NCI-H1105 treated with DMSO at 0.1 percent for 48 hours (cell line): Measurements from ENCODE around the gene RSU1.

ENCODE experiments used
- DNase-seq: peaks from one replicate; lab custom pipeline; 2025; lab: John Stamatoyannopoulos, UW

The RSU1 gene

DNA sequence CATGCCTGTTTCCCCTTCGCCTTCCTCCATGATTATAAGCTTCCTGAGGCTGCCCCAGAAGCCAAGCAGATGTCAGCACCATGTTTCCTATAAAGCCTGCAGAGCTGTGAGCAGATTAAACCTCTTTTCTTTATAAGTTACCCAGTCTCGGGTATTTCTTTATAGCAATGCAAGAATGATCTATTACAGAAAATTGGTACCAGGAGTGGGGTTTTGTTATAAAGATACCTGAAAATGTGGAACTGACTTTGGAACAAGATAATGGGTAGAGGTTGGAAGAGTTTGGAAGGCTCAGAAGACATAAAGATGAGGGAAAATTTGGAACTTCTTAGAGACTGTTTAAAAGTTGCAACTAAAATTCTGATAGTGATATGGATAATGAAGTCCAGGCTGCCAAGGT, 4.8 kb upstream of the RSU1 start:
- no peak for DNase-seq

DNA sequence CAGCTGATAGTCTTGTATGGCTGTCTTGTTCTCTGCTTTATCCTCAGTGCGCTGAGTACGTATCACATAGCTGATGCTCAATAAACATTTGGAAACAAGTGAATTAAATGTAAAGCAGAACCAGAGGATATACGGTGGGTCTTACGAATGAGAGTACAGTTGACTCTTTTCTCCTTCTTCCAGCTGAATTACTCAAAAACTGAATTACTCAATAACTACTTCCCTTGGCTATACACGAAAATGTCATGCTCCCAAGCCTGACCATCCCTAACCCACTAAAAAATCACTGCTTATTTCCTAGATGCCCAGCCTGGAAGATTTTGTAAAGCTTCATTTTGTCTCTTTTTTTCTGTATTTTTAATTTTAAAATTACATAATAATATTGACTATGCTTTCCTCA, 3.2 kb upstream of the RSU1 start:
- no peak for DNase-seq

- DNase-seq = no peak
Observed at GRCh38 chr10:16820018-16820417, 2.8 kb upstream of the RSU1 start.

GRCh38 chr10:16819436-16819835, 2.2 kb upstream of the RSU1 start:
- DNase-seq = no peak

- no peak for DNase-seq
Observed at GRCh38 chr10:16819026-16819425, 1.8 kb upstream of the RSU1 start.

DNA sequence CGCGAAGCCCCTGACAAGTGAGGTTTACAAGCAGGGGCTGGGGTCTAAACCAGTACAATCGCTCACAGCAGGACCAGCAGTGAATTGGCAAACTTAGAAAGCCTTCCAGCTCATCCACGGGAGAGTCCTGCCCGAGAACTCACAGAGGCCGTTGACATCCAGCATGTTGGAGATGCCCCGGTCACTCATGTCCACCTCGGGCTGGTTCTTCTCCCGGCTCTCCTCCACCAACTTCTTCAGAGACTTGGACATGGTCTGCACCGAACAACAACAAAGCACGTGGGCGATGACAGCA, 447 bp downstream of the RSU1 start:
- no peak for DNase-seq

- no peak for DNase-seq
Observed at GRCh38 chr10:16816171-16816570, 1.1 kb downstream of the RSU1 start.

- no peak for DNase-seq
Observed at GRCh38 chr10:16814012-16814411, 3.2 kb downstream of the RSU1 start.

DNA sequence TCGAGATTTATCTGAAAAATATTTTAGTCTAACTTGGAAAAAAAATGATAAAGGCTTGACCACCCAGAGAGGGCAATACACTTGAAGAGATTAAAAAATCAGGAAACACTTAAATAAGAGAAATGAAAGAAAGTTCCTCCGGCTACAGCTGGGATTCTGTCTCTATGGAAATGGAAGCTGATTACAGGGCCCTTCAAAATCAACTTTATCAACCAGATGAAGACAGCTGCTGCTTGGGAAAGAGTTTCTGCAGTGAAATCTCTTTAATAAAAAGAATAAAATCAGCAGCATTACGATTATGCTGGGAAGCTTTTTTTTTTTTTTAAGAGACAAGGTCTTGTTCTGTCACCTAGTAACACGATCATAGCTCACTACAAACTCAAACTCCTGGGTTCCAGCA, 4.5 kb downstream of the RSU1 start:
- no peak for DNase-seq

- no peak for DNase-seq
Observed at GRCh38 chr10:16811765-16812164, 5.5 kb downstream of the RSU1 start.

DNA sequence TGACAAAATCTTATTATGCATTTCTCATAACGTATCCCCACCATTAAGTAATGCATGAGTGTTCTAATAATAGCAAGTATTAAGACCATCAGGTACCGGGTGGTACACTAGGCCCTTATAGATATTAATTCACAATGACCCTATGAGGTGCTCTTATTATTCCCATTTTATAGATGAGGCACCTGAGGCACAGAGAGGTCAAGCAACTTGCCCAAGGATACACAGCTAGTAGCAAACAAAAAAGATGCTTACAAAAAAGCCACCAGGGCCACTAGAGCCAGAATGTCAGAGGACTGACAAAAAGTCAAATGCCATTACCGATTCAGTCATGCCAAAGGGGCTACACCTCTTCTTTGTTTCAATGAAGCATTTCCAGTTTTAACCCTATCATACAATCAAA, 5.9 kb downstream of the RSU1 start:
- DNase-seq = no peak

GRCh38 chr10:16809074-16809718, 8.0 kb downstream of the RSU1 start:
- no peak for DNase-seq

GRCh38 chr10:16804123-16804522, 13.1 kb downstream of the RSU1 start:
- no peak for DNase-seq

GRCh38 chr10:16803464-16803863, 13.8 kb downstream of the RSU1 start:
- no peak for DNase-seq

DNA sequence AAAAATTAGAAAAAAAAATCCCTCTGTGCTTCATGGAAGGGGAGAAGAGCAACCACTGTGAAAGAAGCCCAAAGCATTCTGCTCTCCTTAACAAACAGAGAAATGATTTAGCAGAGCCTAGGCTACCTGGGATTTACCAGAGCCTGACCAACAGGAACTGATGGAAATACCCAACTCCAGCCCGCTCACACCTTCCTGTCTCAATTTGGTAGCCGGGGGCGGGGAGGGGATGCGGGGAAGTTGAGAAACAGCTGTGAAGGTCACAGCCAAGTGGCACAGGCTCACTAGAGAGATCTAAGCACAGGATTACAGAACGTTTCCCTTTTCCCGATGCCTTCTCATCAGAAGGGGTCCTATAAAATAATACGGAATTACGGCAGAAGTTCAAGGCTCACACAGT, 17.6 kb downstream of the RSU1 start:
- no peak for DNase-seq

DNA sequence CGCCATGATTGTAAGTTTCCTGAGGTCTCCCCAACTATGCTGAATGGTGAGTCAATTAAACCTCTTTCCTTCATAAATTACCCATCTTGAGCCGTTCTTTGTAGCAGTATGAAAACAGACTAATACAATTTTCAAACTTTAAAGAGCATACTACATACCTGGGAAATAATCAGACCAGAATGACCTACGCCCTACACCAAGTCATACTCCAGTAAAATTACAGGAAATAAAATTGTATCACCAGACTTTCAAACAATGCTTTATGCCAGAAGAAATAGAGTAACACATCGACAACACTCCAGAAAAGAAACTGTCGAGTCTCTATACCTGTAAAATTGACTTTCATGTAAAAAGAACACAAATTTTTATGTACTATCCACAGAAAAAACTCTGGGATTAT, 18.7 kb downstream of the RSU1 start:
- DNase-seq = no peak

DNA sequence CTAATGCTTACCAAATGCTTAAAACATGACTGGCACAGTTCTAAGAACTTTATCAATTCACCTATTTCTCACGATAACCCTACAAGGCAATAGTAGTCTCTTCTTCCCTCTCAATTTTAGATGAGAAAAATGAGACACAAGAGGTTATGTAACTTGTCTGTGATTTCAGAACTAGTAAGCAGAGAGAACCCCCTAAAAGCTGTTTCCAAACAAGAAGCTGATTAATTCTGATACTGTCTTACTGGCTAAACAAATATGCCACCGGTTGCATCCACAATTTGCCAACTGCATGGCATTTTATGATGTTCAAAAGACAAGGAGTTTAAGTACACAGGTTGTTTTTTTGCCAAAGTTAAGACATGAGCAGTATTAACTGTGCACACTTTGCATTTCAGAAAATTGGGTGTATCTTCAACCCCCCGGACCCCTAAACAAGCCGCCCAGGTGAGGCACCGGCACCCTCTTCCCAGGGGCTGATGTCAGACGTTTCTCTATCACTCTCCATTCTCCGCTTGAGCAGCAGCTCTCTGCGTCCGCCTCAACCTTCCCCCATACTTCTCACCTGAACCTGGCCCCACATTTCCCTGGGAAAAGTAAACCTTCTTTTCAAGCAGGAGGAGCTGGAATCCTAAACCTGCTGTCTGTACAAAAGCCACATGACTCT, 21.7 kb downstream of the RSU1 start:
- DNase-seq = no peak

DNA sequence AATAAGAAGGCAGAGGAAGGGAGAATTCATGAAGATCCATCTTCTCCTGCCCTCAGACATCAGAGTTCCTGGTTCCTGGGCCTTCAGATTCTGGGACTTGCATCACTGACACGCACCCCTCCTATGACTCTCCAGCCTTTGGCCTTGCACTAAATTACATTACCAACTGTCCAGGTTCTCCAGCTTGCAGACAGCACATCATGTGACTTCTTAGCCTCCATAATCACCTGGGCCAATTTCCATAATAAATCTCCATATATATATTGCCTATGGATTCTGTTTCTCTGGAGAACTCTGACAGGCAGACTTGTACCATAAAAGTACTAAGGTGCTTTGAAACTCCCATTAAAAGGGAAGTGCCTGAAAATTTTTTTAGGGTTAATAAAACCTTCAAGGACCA, 23.2 kb downstream of the RSU1 start:
- no peak for DNase-seq

GRCh38 chr10:16792675-16793074, 24.5 kb downstream of the RSU1 start:
- DNase-seq = no peak

DNA sequence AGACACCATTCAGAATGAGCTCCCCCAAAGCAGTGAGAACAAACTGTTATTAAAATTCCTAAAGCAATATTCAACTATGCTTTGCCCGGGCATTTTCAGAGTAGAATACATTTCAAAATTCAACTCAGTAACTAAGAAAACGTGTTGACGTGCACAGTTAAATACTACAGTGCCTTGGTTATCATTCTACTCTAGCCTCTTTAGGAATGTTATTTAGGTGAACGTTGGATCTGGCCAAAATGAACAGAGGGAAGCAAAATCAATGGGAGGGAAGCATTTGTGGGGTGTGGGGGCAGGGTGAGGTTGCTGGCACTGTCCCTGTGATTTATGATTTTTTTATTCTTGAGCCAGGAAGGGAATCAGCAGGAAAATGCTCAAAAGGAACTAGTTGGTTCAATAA, 27.5 kb downstream of the RSU1 start:
- DNase-seq = no peak

GRCh38 chr10:16789261-16789660, 28.0 kb downstream of the RSU1 start:
- no peak for DNase-seq

- no peak for DNase-seq
Observed at GRCh38 chr10:16788778-16789177, 28.4 kb downstream of the RSU1 start.

- no peak for DNase-seq
Observed at GRCh38 chr10:16788125-16788524, 29.1 kb downstream of the RSU1 start.

GRCh38 chr10:16787361-16787791, 29.8 kb downstream of the RSU1 start:
- no peak for DNase-seq
